Spleen (tissue), 11 donors: Measurements from ENCODE around the gene ZBBX. TPM values are rescaled to one million over a fixed set of nuclear protein-coding genes. Genes with fewer than 3 reads are reported as not detected.

Experiments
- DNase-seq: peaks from one replicate; pipeline ENCODE4 v3.0.0-alpha.2; 2020
- H3K27ac ChIP-seq, 8 donors: fragments of 200-600 bp; sonication (generic) in 7 of 8; 1 replicate in 4 of 8; 2 replicates in 4 of 8; pipeline versions ENCODE4 v1.5.0 to v1.8.0; 2016 to 2021; ENCODE audit warnings: inconsistent platforms in 4 of 8, mild to moderate bottlenecking in 4 of 8, moderate library complexity in 1 of 8
- H3K27me3 ChIP-seq, 7 donors: fragments of 200-600 bp; sonication (generic) in 6 of 7; replicated peaks in 1 of 7; 1 replicate in 4 of 7; 2 replicates in 3 of 7; pipeline versions ENCODE4 v1.5.0 to v1.8.0; 2016 to 2021; ENCODE audit warnings: inconsistent platforms in 3 of 7, mild to moderate bottlenecking in 1 of 7
- H3K36me3 ChIP-seq, 6 donors: fragments of 200-600 bp; sonication (generic) in 5 of 6; 1 replicate in 4 of 6; 2 replicates in 2 of 6; pipeline versions ENCODE4 v1.5.0 to v1.8.0; 2016 to 2021; ENCODE audit warnings: inconsistent platforms in 2 of 6
- H3K4me1 ChIP-seq, 6 donors: fragments of 200-600 bp; sonication (generic) in 5 of 6; 1 replicate in 3 of 6; 2 replicates in 3 of 6; pipeline versions ENCODE4 v1.5.0 to v1.8.0; 2016 to 2021; ENCODE audit warnings: inconsistent platforms in 3 of 6
- H3K4me3 ChIP-seq, 8 donors: fragments of 200-600 bp; sonication (generic) in 7 of 8; 1 replicate in 4 of 8; 2 replicates in 4 of 8; pipeline versions ENCODE4 v1.5.0 to v1.8.0; 2016 to 2021; ENCODE audit warnings: inconsistent platforms in 4 of 8, mild to moderate bottlenecking in 4 of 8, moderate library complexity in 2 of 8
- H3K9me3 ChIP-seq, 8 donors: fragments of 200-600 bp; sonication (generic) in 7 of 8; 1 replicate in 4 of 8; 2 replicates in 4 of 8; pipeline versions ENCODE4 v1.5.0 to v1.8.0; 2016 to 2021; ENCODE audit warnings: inconsistent platforms in 4 of 8
- CTCF ChIP-seq, 11 experiments: fragments of 200-600 bp in 7 of 11; fragments of 450-650 bp in 4 of 11; sonication (generic) in 4 of 11; IDR thresholded peaks in 8 of 11; conservative IDR thresholded peaks in 3 of 11; 1 replicate in 7 of 11; 2 replicates in 4 of 11; pipeline versions ENCODE4 v1.4.0 to v1.8.0; 2016 to 2021; ENCODE audit warnings: antibody characterized with exemption in 11 of 11, inconsistent platforms in 4 of 11, mild to moderate bottlenecking in 1 of 11
- POLR2A ChIP-seq, 3 donors: fragments of 450-650 bp; IDR thresholded peaks; one replicate each; pipeline ENCODE4 v1.5.1; 2017; ENCODE audit warnings: antibody characterized with exemption in 3 of 3, mild to moderate bottlenecking in 1 of 3
- POLR2AphosphoS5 ChIP-seq, 3 donors: sonication (generic); formaldehyde crosslinking; IDR thresholded peaks; one replicate each; pipeline ENCODE4 v1.5.1; 2017; ENCODE audit warnings: antibody characterized with exemption in 3 of 3
- WGBS, 5 donors: extraction: QIAGEN DNeasy Blood & Tissue Kit in 3 of 5; methylation state at CpG; one replicate each; pipeline versions ENCODE4 v1.1.5 to v1.1.7; 2013 to 2018; 5-methylcytosine and 5-hydroxymethylcytosine counted together
- intact Hi-C: fragments of 100-400 bp; cut with DNase I; formaldehyde crosslinking; loops from one replicate; pipeline ENCODE4 v1.15.0; 2023; ENCODE audit warnings: low total_unique reads
- polyA plus RNA-seq, 3 donors: library from polyadenylated mRNA; stranded (reverse); fragments of 200-250 nt; gene quantifications; one replicate each; pipeline ENCODE4 v1.2.1, GENCODE V29; 2013
- total RNA-seq, 7 donors: library from RNA; depleted of rRNA in 3 of 7; stranded (reverse); fragments of >200 nt in 3 of 7; fragmentation: NEBNext Ultra II Directional in 4 of 7; extraction: Animal tissue kit (Norgen Biotek cat#: 25700) in 4 of 7; gene quantifications; one replicate each; pipeline versions ENCODE4 v1.1.0 to v1.2.1, GENCODE V29; 2016 to 2021
- donor health status: healthy with polysubstance abuse.
- donor health status: DM: no; HTN: no; CAD: no; lungs with moderate emphysema.
- donor health status: DM: no; HTN: no; CAD: no.
- donor health status: Bipolar disorder and iron deficiency.
- donor health status: healthy.
- donor health status: DM: no; HTN: no; CAD: no.
- donor health status: DM: yes; HTN: yes; CAD: no.

Gene ZBBX
- total and polyA plus RNA-seq, 10 donors, result 0.46 TPM; not detected in 9

DNA sequence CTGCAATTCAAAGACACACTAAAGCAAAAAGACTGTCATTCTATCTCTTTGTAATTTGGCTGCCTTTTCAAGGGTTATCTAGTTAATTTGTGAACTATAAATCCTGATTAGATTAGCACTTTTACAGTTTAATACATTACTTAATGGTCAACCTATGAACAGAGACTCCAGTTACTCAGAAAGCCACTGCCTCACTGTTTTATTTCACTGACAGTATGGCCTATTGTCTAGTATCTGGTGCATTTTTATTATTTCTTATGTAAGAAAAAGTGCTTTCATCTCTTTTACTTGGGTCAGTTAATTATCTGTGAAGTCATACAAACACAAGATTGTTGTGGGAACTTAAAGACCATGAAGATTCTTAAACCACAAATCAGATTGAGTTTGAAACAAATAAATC is 133.8 kb downstream of the ZBBX start:
- Histone ChIP-seq H3K4me3 (no peak overlapping the region), H3K27me3 (no peaks in the 10 kb centered on the region), H3K27ac (no peak overlapping the region), H3K4me1 (no peaks in the 10 kb centered on the region), H3K36me3 (no peaks in the 10 kb centered on the region), H3K9me3 (peaks cover 0 to 4% (median 0%) of the 10 kb centered on the region in 8 donors)
- DNase-seq, result no peak
- intact Hi-C loops, result no loop called here
- TF ChIP-seq POLR2A (IDR thresholded peaks at IDR 0.05) (no peak), POLR2AphosphoS5 (IDR thresholded peaks at IDR 0.05) (no peak), CTCF (IDR thresholded peaks at IDR 0.05 in 8 of 11, conservative IDR thresholded peaks at IDR 0.05 in 3 of 11) (no peak)

GRCh38 chr3:167241048-167241845 is 138.8 kb downstream of the ZBBX start:
- intact Hi-C loops, result no loop called here
- H3K27ac ChIP-seq, result no peak overlapping the region
- H3K9me3 ChIP-seq, result no peaks in the 10 kb centered on the region
- 81 to 91% (median 83%) methylated on average over 1 of the region's 1 CpG for WGBS, 5 donors
- no peaks in the 10 kb centered on the region for H3K4me1 ChIP-seq
- DNase-seq, result no peak
- no peak overlapping the region for H3K4me3 ChIP-seq
- TF ChIP-seq CTCF (IDR thresholded peaks at IDR 0.05 in 8 of 11, conservative IDR thresholded peaks at IDR 0.05 in 3 of 11) (no peak), POLR2AphosphoS5 (IDR thresholded peaks at IDR 0.05) (no peak), POLR2A (IDR thresholded peaks at IDR 0.05) (no peak)
- no peaks in the 10 kb centered on the region for H3K36me3 ChIP-seq
- H3K27me3 ChIP-seq, result no peaks in the 10 kb centered on the region

- DNase-seq, result no peak
- Histone ChIP-seq H3K4me3 (no peak overlapping the region), H3K4me1 (no peaks in the 10 kb centered on the region), H3K9me3 (no peaks in the 10 kb centered on the region), H3K36me3 (no peaks in the 10 kb centered on the region), H3K27me3 (no peaks in the 10 kb centered on the region), H3K27ac (no peak overlapping the region)
- WGBS, 5 donors, result 30 to 76% (median 43%) methylated on average over 3 of the region's 3 CpGs
- intact Hi-C loops, result no loop called here
- TF ChIP-seq CTCF (IDR thresholded peaks at IDR 0.05 in 8 of 11, conservative IDR thresholded peaks at IDR 0.05 in 3 of 11), result no peak
- no peak for TF ChIP-seq POLR2A (IDR thresholded peaks at IDR 0.05)
- TF ChIP-seq POLR2AphosphoS5 (IDR thresholded peaks at IDR 0.05), result no peak
Measured at GRCh38 chr3:167228135-167228534, 152.0 kb downstream of the ZBBX start.

- intact Hi-C loops, result no loop called here
- TF ChIP-seq POLR2AphosphoS5 (IDR thresholded peaks at IDR 0.05) (no peak), POLR2A (IDR thresholded peaks at IDR 0.05) (no peak), CTCF (IDR thresholded peaks at IDR 0.05 in 8 of 11, conservative IDR thresholded peaks at IDR 0.05 in 3 of 11) (no peak)
- H3K4me1 ChIP-seq, result no peaks in the 10 kb centered on the region
- 89 to 100% (median 94%) methylated on average over 1 of the region's 1 CpG for WGBS, 5 donors
- no peak overlapping the region for H3K27ac ChIP-seq
- H3K9me3 ChIP-seq, result no peaks in the 10 kb centered on the region
- no peak overlapping the region for H3K4me3 ChIP-seq
- H3K36me3 ChIP-seq, result no peaks in the 10 kb centered on the region
- no peaks in the 10 kb centered on the region for H3K27me3 ChIP-seq
- DNase-seq, result no peak
Measured at GRCh38 chr3:167225821-167226220, 154.3 kb downstream of the ZBBX start.
